DMS153 (cell line): ENCODE data around the gene RICTOR.
"Not testable (repeated sequence)": the region's sequence is repeated elsewhere in the genome, so short reads cannot be mapped to it uniquely, and the experiment has no call there.

Source experiments
- DNase-seq: peaks from one replicate; lab custom pipeline; 2025; lab: John Stamatoyannopoulos, UW

RICTOR gene

GRCh38 chr5:39058178-39058921 is 15.8 kb downstream of the RICTOR start:
- no peak for DNase-seq

DNA sequence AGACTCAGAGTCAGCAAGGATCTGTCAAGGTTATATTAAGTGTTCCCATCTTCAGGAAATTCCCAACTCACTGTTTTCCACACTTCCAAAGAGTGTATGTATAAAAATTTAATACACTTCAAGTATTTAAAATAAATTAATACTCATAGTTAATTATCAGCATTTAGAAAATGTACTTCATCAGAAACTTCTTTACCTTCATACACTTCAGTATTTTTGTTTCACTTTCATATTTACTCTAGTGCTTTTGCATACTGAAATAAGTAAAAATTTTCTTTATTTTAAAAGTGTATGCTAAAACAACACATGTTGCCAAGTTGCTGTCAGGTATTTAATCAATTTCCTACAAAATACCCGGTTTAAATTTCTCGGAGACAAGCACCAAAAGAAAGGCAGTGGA is 16.5 kb downstream of the RICTOR start:
- no peak for DNase-seq

- DNase-seq, result no peak
These were observed 18.3 kb downstream of the RICTOR start for GRCh38 chr5:39055768-39056398.

DNA sequence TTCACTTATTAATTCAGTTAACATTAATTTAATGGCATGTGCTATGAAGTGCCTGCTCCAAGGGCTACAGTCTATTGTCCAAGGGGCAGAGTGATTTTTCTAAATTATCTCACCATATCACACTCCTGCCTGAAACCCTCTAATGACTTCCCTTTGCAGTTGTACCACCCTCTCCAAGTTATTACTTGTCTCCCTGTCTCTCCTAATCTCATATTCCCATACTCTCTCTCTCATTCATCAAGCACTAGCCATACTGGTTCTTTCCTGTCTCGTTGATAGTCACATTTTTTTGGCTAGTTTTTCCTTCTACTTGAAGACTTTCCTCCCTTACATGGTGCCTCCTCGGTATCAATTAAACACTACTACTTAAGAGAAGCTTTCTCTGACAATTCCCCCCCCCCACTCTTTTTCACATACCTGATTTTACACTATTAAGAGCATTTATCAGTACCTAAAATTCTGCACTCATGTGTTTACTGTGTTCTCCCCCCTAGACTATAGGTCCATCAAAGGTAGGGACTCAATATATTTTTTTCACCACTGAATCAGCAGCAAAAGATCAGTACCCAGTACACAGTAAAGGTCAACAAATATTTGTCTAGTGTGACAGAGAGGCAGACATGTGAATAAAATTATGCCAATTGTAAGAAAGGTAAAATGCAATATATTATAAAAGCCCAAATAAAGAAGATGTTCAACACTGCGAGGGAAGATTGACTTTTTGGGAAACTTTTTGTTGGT is 19.0 kb downstream of the RICTOR start:
- DNase-seq, result no peak

- no peak for DNase-seq
These were observed 21.0 kb downstream of the RICTOR start for GRCh38 chr5:39053189-39053588.

DNA sequence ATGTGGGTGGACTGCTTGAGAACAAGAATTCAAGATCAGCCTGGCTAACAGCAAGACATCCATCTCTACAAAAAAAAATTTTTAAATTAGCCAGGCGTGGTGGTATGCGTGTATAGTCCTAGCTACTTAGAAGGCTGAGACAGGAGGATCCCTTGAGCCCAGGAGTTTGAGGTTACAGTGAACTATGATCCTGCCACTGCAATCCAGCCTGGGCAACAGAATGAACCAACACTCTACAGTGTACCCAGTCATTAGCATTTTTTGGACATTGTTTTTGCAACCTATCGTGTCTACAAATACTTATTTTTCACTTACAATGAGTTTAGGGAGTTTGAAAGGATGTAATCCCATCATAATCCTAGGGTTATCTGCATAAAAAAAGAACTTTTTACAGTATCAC is 22.1 kb downstream of the RICTOR start:
- no peak for DNase-seq

- no peak for DNase-seq
These were observed 24.9 kb downstream of the RICTOR start for GRCh38 chr5:39049315-39049714.

DNA sequence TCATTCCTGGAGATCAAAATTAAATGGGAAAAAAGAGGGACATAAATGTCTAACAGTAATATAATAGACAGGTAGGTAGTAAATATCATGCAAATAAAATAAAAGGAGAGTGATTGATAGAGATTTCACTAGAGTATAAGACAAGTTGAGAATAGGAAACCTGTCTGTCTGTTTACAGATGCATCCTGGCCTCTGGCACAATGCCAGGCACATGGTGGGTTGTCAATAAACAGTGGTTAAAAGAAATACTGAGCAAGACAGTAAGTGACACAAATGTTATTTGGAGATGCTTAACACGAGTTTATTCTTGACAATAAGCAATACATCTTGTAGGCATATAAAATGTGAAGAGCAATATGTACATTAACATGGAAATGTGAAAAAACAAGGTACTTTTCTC is 33.3 kb downstream of the RICTOR start:
- peak; percentile 14 for DNase-seq

GRCh38 chr5:39034493-39034892 is 39.7 kb downstream of the RICTOR start:
- not testable (repeated sequence) for DNase-seq

DNA sequence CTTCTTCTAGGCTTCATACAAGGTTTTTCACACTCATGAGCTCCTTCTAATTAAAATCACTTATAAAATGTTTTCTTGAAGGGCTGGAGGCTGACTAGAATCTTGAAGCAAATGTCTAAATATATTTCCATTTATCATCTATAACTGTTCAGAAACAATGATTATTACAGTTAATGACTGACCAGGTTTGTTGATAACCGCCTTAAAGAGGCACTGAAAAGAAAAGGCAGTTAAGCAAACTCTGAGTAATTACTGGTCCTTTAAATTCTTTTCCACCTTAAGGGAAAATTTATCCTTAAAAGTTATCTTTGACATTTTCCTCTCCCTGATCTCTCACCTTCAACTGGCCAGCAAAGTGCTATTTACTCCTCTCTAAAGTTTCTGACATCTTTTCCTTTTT is 43.2 kb downstream of the RICTOR start:
- no peak for DNase-seq

DNA sequence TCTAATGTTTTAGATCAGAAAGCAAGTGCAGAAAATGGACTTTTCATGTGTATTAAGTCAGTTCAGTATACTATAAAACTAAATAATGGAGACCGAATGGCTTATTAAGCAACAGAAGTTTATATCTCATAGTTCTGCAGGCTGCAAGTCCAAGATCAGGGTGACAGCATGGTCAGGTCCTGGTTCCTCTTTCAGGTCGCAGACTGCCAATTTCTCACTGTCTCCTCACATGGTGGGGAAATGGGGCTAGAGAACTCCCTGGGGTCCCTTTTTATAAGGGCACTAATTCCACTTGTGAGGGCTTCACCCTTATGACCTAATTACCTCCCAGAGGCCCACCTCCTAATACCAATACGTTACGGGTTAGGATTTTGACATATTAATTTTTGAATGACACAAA is 48.7 kb downstream of the RICTOR start:
- no peak for DNase-seq

GRCh38 chr5:39024884-39025283 is 49.3 kb downstream of the RICTOR start:
- no peak for DNase-seq

DNA sequence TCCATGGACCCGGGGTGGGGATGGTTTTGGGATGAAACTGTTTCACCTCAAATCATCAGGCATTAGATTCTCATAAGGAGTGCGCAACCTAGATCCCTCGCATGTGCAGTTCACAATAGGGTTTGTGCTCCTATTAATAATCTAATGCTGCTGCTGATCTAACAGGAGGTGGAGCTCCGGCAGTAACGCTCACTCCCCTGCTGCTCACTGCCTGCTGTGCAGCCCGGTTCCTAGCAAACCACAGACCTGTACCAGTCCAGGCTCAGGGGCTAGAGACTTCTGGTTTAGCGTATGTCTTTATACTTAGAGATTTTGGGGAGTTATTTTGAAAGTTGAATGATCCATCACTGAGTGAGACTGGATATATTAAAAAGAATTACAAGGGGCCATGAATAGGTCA is 50.2 kb downstream of the RICTOR start:
- no peak for DNase-seq

- DNase-seq, result no peak
These were observed 51.1 kb downstream of the RICTOR start for GRCh38 chr5:39023121-39023520.

DNA sequence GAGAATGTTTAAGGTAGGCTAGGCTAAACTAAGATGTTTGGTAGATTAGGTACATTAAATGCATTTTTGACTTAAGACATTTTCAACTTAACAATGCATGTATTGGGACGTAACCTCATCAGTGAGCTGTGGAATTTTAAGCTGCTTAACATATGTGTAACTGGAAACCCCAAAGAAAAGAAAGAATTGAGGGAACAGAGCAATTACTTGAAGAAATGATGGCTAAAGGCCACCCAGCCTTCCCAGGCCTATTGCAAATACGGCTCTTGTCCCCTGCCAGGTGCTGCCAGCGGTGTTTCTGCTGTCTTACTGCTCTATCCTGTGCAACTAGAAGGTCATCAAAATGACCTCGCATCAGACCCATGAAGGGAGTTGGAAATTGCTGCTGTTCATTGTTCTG is 52.0 kb downstream of the RICTOR start:
- DNase-seq, result no peak

DNA sequence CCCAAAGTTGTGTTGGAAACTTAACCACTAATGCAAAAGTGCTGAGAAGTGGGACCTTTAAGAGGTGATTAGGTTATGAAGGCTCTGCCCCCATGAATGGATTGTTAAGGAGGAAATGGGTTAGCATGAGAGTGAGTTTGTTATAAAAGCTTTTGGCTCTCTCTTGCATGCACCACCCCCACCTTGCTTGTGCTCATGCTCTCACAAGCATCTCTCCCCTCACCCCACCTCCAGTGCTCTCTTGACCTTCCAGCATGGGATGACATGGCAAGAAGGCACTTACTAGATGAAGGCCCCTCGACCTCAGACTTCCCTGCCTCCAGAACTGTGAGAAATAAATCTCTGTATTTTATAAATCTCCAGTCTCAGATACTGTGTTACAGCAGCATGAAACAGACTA is 52.8 kb downstream of the RICTOR start:
- no peak for DNase-seq

DNA sequence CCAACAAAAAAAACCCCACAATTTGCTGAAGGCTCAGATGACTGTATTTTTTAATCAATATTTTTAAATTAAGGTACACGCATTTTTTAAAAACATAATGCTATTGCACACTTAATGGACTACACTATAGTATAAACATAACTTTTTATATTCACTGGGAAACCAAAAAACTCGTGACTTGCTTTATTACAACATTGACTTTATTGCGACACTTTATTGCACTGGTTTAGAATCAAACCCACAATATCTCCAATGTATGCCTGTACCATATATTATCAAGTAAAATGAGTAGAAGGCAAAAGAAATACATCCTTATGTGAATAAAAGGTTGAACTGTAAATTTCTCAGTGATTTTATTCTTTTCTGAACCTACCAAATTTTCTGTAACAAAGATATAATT is 53.7 kb downstream of the RICTOR start:
- DNase-seq, result no peak

DNA sequence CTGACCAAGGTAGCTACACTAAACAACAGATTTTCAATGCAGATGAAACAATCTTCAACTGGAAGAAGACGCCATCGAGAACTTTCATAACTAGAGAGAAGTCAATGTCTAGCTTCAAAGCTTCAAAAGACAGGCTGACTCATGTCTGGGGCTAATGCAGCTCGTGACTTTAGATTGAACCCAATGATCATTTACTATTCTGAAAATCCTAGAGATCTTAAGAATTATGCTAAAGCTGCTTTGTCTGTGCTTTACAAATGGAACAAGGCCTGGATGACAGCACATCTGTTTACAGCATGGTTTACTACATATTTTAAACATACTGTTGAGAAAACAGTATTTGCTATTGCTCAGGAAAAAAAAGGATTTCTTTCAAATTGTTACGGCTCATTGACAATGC is 54.9 kb downstream of the RICTOR start:
- no peak for DNase-seq

- DNase-seq, result no peak
These were observed 56.7 kb downstream of the RICTOR start for GRCh38 chr5:39017504-39017903.

DNA sequence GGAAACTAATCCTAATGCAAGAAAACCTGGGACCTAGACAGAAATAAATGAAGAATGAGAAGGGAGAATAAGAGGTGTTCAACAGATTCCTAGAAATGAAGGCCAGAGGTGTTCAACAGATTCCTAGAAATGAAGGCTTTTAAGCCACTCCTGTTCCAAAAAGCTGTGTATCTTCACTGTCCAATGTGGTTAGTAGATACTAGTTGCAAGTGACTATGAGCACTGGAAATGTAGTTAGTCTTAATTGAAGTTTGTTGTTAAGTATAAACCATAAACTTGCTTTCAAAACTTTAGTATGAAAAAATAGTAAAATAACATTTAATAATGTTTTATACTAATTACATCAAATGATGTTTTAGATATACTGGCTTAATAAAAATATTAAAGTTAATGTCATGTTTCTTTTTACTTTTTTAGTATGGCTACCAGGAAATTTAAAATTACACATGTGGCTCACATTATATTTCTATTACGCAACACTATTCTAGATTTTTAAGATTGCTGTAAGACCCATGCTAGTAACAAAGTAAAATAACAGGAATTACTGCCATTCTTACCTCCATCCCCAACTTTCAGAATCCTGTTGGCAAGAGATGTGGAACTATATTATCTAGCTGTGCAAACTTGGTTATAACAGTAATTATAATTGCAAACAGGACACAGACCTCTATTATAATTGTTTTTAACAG is 57.5 kb downstream of the RICTOR start:
- no peak for DNase-seq

DNA sequence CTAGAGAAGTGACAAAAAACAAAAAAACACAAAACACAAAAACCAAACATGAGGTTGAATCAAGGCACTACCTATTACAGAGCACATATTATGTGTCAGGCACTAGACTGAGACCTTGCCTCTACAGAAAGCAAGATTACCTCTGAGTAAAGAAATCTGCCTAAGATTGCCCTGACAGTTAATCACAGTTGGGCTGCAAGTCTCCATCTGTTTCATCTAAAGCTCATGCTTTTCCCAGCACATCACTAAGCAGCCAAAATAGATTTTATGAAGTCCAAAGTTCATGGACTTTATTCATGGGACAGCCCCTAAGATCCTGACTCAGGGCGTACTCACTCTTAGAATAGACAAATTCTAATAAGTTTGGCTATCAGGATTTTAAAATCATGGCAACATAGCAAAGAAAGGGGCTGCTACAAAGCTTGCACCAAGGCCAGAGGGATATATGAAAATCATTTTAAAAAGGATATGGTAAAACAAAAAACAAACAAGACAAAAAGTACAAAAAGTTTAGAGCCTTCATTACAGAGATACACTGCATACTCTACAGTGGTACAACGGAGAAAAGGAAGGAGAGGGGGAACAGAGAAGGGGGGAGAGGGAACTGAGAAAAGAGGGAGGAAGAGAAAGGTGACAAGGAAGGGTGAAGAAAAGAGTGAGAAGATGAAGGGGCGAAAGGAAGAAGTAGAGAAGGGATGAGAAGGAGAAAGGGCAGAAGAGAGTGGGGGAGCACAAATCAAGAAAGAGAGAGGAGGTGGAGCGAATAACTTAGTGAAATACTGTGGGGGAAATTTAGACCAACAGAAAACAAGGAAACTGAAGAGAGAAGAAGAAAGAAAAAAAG is 58.2 kb downstream of the RICTOR start:
- DNase-seq, result no peak

DNA sequence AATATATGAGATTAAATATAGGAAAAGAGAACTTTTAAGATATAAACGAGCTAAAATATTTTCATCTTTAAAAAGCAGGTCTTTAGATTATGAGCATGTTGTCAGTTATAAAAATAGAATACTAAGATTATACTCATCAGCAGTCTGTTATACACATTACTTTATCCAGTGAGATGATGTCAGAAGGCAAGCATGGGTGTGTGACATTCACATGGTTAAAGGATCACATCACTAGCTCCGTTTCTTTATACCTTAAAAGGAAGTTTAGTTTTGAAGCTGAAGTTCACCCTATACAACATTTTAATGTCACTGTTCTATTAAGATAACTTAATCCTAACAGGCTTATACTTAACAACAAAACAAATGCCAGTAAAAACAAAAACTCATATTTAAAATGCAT is 59.6 kb downstream of the RICTOR start:
- no peak for DNase-seq
